HCEC 1CT (cell line): Measurements from ENCODE around the gene AQP10.
"Not testable (repeated sequence)": the region's sequence is repeated elsewhere in the genome, so short reads cannot be mapped to it uniquely, and the experiment has no call there.

Experiments used
- DNase-seq: peaks from one replicate; pipeline ENCODE4 v3.0.0-alpha.2; 2017

The AQP10 gene

GRCh38 chr1:154346276-154346917 lies 25.5 kb downstream of the AQP10 start:
- DNase-seq = no peak

- DNase-seq = no peak
Measured at GRCh38 chr1:154347961-154348360, 27.1 kb downstream of the AQP10 start.

- no peak for DNase-seq
Measured at GRCh38 chr1:154348429-154349076, 27.7 kb downstream of the AQP10 start.

GRCh38 chr1:154349121-154349520 lies 28.2 kb downstream of the AQP10 start:
- no peak for DNase-seq

- DNase-seq = no peak
Measured at GRCh38 chr1:154350383-154350782, 29.5 kb downstream of the AQP10 start.

GRCh38 chr1:154351363-154352068 lies 30.6 kb downstream of the AQP10 start:
- DNase-seq = no peak

- DNase-seq = no peak
Measured at GRCh38 chr1:154352245-154352580, 31.3 kb downstream of the AQP10 start.

- DNase-seq = peak; percentile 25
Measured at GRCh38 chr1:154352581-154353459, 31.9 kb downstream of the AQP10 start.

GRCh38 chr1:154353460-154353904 lies 32.6 kb downstream of the AQP10 start:
- peak; percentile 74 for DNase-seq

GRCh38 chr1:154353966-154354365 lies 33.1 kb downstream of the AQP10 start:
- no peak for DNase-seq

- DNase-seq = no peak
Measured at GRCh38 chr1:154358519-154358918, 37.6 kb downstream of the AQP10 start.

GRCh38 chr1:154360288-154360687 lies 39.4 kb downstream of the AQP10 start:
- DNase-seq = no peak

- not testable (repeated sequence) for DNase-seq
Measured at GRCh38 chr1:154360881-154361280, 40.0 kb downstream of the AQP10 start.

- DNase-seq = no peak
Measured at GRCh38 chr1:154361357-154361756, 40.5 kb downstream of the AQP10 start.

GRCh38 chr1:154371436-154371835 lies 50.5 kb downstream of the AQP10 start:
- DNase-seq = no peak

- not testable (repeated sequence) for DNase-seq
Measured at GRCh38 chr1:154373777-154374357, 53.0 kb downstream of the AQP10 start.
